ENCODE data around the gene CRY2. TPM values are rescaled to one million over a fixed set of nuclear protein-coding genes. Genes with fewer than 3 reads are reported as not detected.
A peak's percentile ranks its signal among the peaks of the same experiment; 100 is the strongest.

Gene CRY2
- total RNA-seq, 2 donors from 2014 or later, result 19.8 to 20.1 TPM

GRCh38 chr11:45881708-45882368, 34.6 kb downstream of the CRY2 start:
- H3K4me1 Mint-ChIP-seq, result peaks cover 4% of the 10 kb centered on the region
- no peak overlapping the region for H3K27ac ChIP-seq (ENCODE audit: low read depth, low read length)
- H3K27me3 Mint-ChIP-seq (ENCODE audit: insufficient read depth), result peaks cover 15% of the 10 kb centered on the region
- no peak overlapping the region for H3K9ac ChIP-seq (ENCODE audit: extremely low read depth, low read length, poor library complexity, severe bottlenecking)
- DNase-seq, result no peak
- H3K9me3 ChIP-seq (ENCODE audit: control insufficient read depth, low read length), result no peaks in the 10 kb centered on the region
- H3K36me3 Mint-ChIP-seq (ENCODE audit: low read depth), result peaks cover 4% of the 10 kb centered on the region
- H3K4me3 Mint-ChIP-seq, result no peak overlapping the region
- H3K36me3 ChIP-seq (ENCODE audit: control insufficient read depth, insufficient read depth, low read length), result peaks cover 26% of the 10 kb centered on the region
- no peak for TF ChIP-seq CTCF (conservative IDR thresholded peaks at IDR 0.05)
- no peaks in the 10 kb centered on the region for H3K4me1 ChIP-seq (ENCODE audit: control insufficient read depth, insufficient read depth, low read length)
- peaks cover 11% of the 10 kb centered on the region for H3K27me3 ChIP-seq (ENCODE audit: control insufficient read depth, insufficient read depth, low read length, poor library complexity, severe bottlenecking)
- H3K27ac Mint-ChIP-seq, result no peak overlapping the region
- WGBS, 2 experiments (ENCODE audit: insufficient coverage in 1 of 2, insufficient read length in 1 of 2), result 96 to 100% methylated on average over 1 to 4 of the region's 6 CpGs
- no peak overlapping the region for H3K4me3 ChIP-seq (ENCODE audit: low read length)
- H3K9me3 Mint-ChIP-seq, result no peaks in the 10 kb centered on the region

DNA sequence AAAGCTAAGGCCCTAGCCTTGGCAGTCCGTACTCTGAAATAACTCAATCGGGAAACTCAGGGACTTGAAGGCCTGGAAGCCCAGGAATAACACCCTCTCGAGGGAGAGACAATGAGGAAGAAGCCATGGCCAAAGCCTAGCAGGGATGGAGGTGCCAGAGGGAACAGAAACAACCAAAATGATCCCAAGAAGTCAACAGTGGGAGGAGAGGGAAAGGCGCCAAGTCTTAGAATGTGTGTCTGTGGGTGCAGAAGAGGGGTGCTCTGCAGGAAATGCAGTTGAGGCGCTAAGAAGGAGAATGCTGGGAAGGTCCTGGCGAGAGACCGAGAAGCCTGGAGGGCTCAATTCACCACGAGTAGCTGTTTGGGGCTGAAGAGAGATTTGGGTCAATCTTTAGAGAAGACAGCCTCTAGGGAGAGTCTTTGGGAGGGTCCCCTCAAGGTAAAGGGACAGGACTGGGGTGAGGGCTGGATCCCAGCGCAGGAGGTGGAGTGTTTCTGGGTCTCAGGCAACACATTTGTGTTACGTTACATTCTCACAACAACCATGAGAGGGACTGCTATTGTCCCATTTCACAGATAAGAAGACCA, 37.4 kb downstream of the CRY2 start:
- Histone ChIP-seq H3K4me3 (ENCODE audit: low read length) (no peak overlapping the region), H3K36me3 (ENCODE audit: control insufficient read depth, insufficient read depth, low read length) (peaks cover 11% of the 10 kb centered on the region), H3K4me1 (ENCODE audit: control insufficient read depth, insufficient read depth, low read length) (no peaks in the 10 kb centered on the region), H3K27ac (ENCODE audit: low read depth, low read length) (no peak overlapping the region), H3K9me3 (ENCODE audit: control insufficient read depth, low read length) (no peaks in the 10 kb centered on the region), H3K9ac (ENCODE audit: extremely low read depth, low read length, poor library complexity, severe bottlenecking) (no peak overlapping the region), H3K27me3 (ENCODE audit: control insufficient read depth, insufficient read depth, low read length, poor library complexity, severe bottlenecking) (peaks cover 15% of the 10 kb centered on the region)
- no peak overlapping the region for H3K27ac Mint-ChIP-seq
- H3K4me3 Mint-ChIP-seq, result peak overlapping the region; percentile 56
- DNase-seq, result no peak
- peaks cover 2% of the 10 kb centered on the region for H3K4me1 Mint-ChIP-seq
- WGBS, 2 experiments (ENCODE audit: insufficient coverage in 1 of 2, insufficient read length in 1 of 2), result 89 to 91% methylated on average over 9 to 10 of the region's 10 CpGs
- no peaks in the 10 kb centered on the region for H3K36me3 Mint-ChIP-seq (ENCODE audit: low read depth)
- no peaks in the 10 kb centered on the region for H3K9me3 Mint-ChIP-seq
- peaks cover 15% of the 10 kb centered on the region for H3K27me3 Mint-ChIP-seq (ENCODE audit: insufficient read depth)
- TF ChIP-seq CTCF (conservative IDR thresholded peaks at IDR 0.05), result no peak

DNA sequence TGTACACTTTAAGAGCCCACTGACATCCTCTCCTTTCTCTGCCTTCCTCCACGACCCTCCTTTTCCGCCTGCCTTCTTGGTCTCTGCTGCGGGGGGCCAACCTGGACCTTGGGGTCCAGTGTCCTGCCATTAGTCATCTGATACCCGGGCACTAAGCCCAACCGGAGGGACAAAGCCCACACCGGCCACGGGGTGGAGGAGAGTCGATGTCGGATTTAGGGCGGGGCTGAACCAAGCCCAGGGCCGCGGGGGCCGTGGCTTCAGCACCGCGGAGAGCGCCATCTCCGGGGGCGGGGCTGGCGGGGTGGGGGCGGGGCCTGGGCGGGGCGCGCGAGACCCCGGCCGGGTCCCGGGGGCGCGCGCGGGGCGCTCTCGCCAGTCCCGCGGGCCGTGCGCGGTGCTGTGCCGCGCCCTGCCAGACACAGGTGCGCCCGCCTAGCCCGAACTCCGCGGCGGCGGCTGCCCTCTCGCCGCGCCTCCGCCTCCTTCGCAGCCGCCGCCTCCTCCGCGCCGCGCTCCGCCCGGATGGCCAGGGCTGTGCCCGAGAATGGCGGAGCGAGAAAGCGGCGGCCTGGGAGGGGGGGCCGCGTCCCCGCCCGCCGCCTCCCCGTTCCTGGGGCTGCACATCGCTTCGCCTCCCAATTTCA, 38.1 kb downstream of the CRY2 start, which contains the start of gene MAPK8IP1:
TSS of gene MAPK8IP1 (plus strand) at position 378 of the 647 bp plus-strand sequence. CDS start at position 548, 170 bp downstream.
- H3K27ac Mint-ChIP-seq, result no peak within 1 kb of the TSS
- Histone ChIP-seq H3K4me1 (ENCODE audit: control insufficient read depth, insufficient read depth, low read length) (no peaks in the 10 kb centered on the region), H3K9ac (ENCODE audit: extremely low read depth, low read length, poor library complexity, severe bottlenecking) (no peak within 1 kb of the TSS)

More for the DNA sequence above, 38.1 kb downstream of the CRY2 start, which contains the start of gene MAPK8IP1:
- 2 to 3% methylated on average over 6 to 69 of the region's 73 CpGs for WGBS, 2 experiments (ENCODE audit: insufficient coverage in 1 of 2, insufficient read length in 1 of 2)
- peak within 1 kb of the TSS; percentile 68 for H3K4me3 ChIP-seq (ENCODE audit: low read length)
- no peak within 1 kb of the TSS for H3K27ac ChIP-seq (ENCODE audit: low read depth, low read length)
- no peaks in the 10 kb centered on the region for H3K9me3 ChIP-seq (ENCODE audit: control insufficient read depth, low read length)
- no peaks in the 10 kb centered on the region for H3K9me3 Mint-ChIP-seq
- H3K4me1 Mint-ChIP-seq, result peaks cover 2% of the 10 kb centered on the region
- DNase-seq, result peak; percentile 91
- H3K4me3 Mint-ChIP-seq, result peak within 1 kb of the TSS; percentile 56
- no peaks in the 10 kb centered on the region for H3K36me3 Mint-ChIP-seq (ENCODE audit: low read depth)
- TF ChIP-seq CTCF (conservative IDR thresholded peaks at IDR 0.05), result no peak
- H3K27me3 Mint-ChIP-seq (ENCODE audit: insufficient read depth), result peaks cover 15% of the 10 kb centered on the region
- peaks cover 15% of the 10 kb centered on the region for H3K27me3 ChIP-seq (ENCODE audit: control insufficient read depth, insufficient read depth, low read length, poor library complexity, severe bottlenecking)
- peaks cover 11% of the 10 kb centered on the region for H3K36me3 ChIP-seq (ENCODE audit: control insufficient read depth, insufficient read depth, low read length)
